Fibroblast of mammary gland (primary cell): ENCODE results near the gene CD36.

ENCODE experiments used
- DNase-seq: peaks from one replicate; pipeline ENCODE4 v3.0.0-alpha.2; 2010; ENCODE audit warnings: low read depth
- H3K4me3 ChIP-seq: 2 replicates; pipeline ENCODE4 v1.5.1; 2011; ENCODE audit warnings: low read depth, mild to moderate bottlenecking, low read length, moderate library complexity; ENCODE audit not compliant: control insufficient read depth
- CTCF ChIP-seq: conservative IDR thresholded peaks from 2 replicates; pipeline ENCODE4 v1.5.1; 2011; ENCODE audit warnings: low read depth, low read length, inconsistent platforms; ENCODE audit not compliant: control insufficient read depth, insufficient read depth

Gene CD36

GRCh38 chr7:80600046-80600445, 38.4 kb upstream of the CD36 start:
- H3K4me3 ChIP-seq, result no peak overlapping the region
- TF ChIP-seq CTCF, result no peak
- DNase-seq, result no peak

DNA sequence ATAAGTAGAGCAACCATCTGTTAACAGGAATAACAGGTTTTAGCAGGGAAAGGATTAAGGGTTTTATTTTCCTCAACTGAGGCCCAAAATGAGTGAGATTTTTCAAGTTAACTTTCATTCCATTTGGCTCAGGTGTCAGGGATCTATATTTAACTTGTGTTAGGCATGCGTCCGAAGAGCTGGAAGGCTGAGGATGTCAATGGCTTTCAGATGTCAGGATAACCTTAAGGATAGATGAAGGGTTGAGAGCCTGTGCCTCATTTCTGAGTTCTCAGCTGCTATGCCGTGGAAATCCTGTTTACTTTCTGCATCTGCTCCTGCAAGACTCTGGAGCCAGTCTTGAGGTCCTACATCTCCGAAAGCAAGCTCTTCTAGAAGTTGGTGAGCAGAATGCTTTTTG, 36.4 kb upstream of the CD36 start:
- DNase-seq, result no peak
- no peak overlapping the region for H3K4me3 ChIP-seq
- no peak for TF ChIP-seq CTCF

GRCh38 chr7:80603940-80604339, 34.5 kb upstream of the CD36 start:
- no peak for DNase-seq
- H3K4me3 ChIP-seq, result no peak overlapping the region
- TF ChIP-seq CTCF, result no peak

DNA sequence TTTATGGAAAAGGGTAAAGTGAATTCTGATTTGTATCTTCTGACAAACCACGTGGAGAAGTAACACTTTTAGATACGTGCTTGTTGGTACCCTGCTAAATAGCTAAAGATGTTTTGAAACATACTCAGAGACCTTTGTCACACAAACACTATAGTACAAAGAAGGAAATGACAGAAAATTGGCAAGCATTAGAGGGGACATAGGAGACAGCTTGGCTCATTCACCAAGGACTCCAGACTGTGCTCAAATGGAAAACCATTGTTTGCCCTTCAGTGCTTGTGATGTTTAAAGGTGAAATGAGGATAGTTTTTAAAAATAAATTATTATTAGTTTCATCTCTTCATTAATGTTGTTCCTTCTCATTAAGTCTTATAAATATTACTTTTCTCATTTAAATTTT, 34.0 kb upstream of the CD36 start:
- H3K4me3 ChIP-seq, result no peak overlapping the region
- no peak for DNase-seq
- no peak for TF ChIP-seq CTCF

DNA sequence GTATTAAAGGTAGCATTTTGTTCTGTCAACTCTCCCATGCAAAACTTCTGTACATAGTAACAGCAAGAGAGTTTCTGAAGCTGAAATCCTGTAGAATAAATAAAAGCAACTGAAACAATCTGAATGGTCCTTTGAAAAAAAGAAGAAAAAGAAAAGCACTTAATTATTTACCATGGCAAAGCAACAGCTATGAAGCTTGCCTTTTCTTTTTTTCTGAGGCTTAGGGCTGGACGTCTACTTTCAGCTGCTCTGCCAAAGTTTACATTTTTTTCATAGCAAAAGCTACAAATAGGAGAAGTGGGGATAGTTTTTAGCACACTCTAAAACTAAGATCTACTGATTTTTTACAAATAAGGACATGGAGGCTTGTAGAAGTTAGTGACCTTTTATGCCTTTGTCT, 31.3 kb upstream of the CD36 start:
- DNase-seq, result no peak
- H3K4me3 ChIP-seq, result no peak overlapping the region
- no peak for TF ChIP-seq CTCF

DNA sequence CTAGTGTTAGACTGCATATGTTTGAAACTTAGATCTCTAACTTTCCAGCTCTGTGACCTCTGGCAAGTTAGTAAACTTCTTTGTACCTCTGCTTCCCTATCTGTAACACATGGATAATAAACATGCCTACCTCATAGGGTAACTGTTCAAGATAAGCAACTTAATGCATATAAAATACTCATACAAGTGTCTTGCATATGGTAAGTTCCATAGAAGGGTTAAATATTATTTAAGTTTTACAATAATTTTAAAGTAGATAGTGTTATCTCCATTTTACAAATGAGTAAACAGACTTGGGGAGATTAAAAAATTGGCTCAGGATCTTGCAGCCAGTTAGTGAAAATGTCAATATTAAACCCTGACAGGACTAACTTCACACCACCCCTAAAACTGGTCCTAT, 30.1 kb upstream of the CD36 start:
- H3K4me3 ChIP-seq, result no peak overlapping the region
- no peak for TF ChIP-seq CTCF
- no peak for DNase-seq

DNA sequence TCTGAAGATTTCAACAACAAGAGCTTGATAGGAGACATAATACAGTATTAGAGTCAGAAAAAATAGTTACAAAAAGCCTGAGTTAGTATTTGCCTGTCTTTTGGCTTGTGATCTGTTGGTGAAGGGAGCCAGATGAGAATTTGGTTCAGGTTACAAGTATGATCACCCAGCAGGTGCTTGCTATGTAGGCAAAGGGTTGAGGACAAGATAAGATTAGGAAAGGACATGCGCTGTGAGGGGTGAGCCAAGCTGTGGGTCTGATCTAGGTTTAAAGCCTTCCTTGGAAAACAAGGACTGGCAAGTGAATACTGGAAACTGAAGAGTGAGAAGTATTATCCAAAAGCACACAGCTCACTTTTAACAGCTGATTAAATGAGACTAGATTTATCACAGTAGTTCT, 28.7 kb upstream of the CD36 start:
- DNase-seq, result no peak
- TF ChIP-seq CTCF, result no peak
- H3K4me3 ChIP-seq, result no peak overlapping the region
